GM23248 (cell line): ENCODE results near the gene CACNG1.

ENCODE experiments used
- EZH2 ChIP-seq: fragments of 200-600 bp; sonication (generic); IDR thresholded peaks from 2 replicates; pipeline ENCODE4 v1.6.1; 2018; ENCODE audit warnings: antibody characterized with exemption, mild to moderate bottlenecking; ENCODE audit not compliant: insufficient read depth, poor library complexity, severe bottlenecking
- EZH2phosphoT487 ChIP-seq: fragments of 200-600 bp; sonication (generic); IDR thresholded peaks from 2 replicates; pipeline ENCODE4 v1.6.1; 2018; ENCODE audit warnings: antibody characterized with exemption, moderate library complexity, mild to moderate bottlenecking, low read depth; ENCODE audit not compliant: insufficient read depth

- TF ChIP-seq EZH2 (no peak), EZH2phosphoT487 (no peak)
These were observed 24.5 kb upstream of the CACNG1 start for GRCh38 chr17:67019809-67020208.
